Urothelium cell line (cell line): ENCODE data around the gene ELMO1.

Source experiments
- DNase-seq: peaks from one replicate; pipeline ENCODE4 v3.0.0; 2011; ENCODE audit warnings: low spot score, mixed read lengths
- FAIRE-seq: peaks from 2 replicates; lab custom pipeline; 2011; peaks lifted over from hg19 to GRCh38; lab: Jason Lieb, UNC

The ELMO1 gene

DNA sequence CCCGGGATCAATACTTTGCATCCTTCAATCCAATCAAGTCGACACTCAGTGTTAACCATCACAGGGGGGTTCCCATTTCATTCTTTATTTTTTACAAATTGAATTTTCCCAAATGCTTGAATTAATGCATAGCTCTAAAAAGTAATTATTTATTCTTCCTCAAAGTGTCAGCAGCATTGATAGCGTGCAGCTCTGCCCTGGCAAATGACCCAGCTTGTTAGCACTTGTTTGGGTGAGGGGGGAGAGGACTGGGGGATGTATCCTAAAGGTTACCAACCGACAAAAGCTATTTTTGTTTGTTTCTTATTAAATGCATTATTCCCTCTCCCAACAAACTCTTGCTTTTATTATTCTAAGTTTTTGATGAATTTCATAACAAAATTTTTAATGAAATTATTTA is 27.0 kb upstream of the ELMO1 start:
- no peak for FAIRE-seq

DNA sequence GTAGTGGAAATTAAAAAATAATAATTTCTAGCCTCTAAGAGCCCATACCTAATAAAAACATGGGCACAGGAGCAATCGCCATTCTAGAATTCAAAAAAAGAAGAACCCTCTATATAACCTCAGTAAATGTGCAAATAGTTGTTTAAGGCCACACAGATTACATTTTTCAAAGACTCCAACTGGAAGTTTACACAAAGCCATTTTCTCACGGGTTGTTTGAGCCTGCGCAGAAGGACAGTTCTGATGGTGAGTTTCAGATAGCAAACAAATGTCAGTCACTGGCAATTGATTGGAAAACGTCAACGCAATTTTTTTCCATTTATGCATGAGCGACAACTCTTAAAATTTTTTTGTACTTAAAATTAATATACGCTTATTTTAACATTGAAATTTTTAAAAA is 23.0 kb upstream of the ELMO1 start:
- DNase-seq (no peak), FAIRE-seq (no peak)

More for the DNA sequence above, 27.0 kb upstream of the ELMO1 start:
- DNase-seq, result no peak

DNA sequence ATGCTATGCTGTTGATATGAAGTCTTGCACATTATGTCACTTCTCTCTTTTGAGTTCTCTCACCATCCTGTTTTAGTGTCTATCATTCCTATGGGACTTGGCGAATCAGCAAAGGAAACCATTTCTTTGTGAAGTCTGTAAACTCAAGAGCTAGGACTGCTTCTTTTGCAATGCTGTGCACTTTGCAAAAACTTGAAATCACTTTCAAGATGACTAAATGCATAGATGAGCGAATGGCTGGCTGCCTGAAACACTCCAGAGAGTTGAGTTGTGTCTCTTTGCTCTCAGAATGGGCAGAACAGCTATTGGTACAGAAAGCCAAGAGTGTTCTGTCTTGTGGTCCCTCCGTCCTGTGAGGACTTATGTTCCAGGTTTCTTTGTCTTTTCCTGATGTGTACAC is 18.3 kb upstream of the ELMO1 start:
- no peak for DNase-seq
- no peak for FAIRE-seq

DNA sequence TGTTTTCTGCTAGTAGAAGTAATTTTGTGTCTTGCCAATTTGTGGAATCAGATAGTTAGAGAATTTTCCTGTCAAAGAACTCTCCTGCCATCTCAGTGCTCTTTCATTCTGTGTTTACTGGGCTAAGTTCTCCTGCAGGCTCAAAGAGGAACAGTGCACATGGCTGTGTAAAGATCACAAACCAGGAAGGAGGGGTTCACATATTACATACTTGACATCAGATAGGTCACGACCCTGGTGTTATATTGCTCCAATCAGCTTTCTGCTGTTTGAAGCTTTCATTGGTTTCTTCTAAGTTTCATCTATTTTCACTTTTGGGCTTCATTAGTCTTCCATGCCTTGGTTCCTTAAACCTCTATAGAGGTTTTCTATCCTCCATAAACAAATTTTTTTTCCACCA is 13.5 kb upstream of the ELMO1 start:
- FAIRE-seq, result no peak

DNA sequence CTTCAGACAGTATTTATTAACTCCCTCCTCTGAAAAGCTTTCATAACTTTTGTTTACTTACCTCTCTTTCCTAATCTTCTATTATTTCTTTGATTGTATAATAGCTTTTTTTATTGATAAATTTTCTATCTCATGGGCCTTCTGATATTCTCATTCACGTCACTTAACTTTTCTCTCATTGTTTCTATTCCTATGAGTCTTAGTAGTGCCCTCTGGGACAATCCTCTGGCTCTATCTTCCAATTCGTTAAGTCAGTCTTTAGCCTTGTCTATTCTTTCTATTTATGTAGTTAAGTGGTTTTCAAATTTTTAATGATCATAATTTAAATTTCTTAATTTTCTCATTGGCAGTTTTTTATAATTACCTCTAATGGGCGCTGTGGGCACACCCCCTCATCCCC is 6.4 kb upstream of the ELMO1 start:
- FAIRE-seq (no peak), DNase-seq (no peak)

More for the DNA sequence above, 13.5 kb upstream of the ELMO1 start:
- no peak for DNase-seq

DNA sequence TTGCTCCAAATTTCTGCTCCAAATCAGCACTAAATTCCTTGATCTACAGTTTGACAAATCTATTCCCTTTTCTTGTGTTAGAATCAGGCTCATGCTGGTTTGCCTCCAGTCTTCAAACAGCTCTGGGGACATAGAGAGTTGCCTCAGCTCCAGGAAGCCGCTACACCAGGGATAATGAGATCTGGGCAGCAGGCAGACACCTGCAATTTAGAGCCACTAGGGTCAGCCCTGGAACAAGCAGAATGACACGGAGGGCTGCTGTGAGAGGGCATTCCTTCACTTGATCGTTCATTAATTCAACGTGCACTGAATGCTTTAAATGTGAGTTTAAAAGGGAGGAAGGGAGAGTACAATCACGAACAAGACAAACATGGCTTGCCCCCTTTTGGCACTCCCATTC is 3.7 kb upstream of the ELMO1 start:
- no peak for FAIRE-seq

DNA sequence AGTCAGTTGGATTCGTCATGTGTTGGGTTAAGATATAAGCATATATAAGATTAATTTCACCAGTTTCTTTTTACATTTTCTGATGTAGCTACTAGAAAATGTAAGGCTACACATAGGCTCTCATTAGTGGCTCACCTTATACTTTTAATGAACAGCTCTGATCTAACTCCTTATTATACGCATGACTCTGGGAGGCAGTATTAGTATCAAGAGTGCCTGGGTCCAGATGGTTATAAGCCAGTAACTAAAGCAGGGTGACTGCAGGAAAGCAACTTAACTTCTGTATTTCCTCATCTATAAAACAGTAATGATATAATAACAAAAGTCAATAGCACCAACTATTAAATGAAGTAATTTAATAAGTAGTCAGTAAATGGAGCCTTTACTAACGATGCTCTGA is 1.4 kb upstream of the ELMO1 start:
- FAIRE-seq (no peak), DNase-seq (no peak)

More for the DNA sequence above, 3.7 kb upstream of the ELMO1 start:
- no peak for DNase-seq

DNA sequence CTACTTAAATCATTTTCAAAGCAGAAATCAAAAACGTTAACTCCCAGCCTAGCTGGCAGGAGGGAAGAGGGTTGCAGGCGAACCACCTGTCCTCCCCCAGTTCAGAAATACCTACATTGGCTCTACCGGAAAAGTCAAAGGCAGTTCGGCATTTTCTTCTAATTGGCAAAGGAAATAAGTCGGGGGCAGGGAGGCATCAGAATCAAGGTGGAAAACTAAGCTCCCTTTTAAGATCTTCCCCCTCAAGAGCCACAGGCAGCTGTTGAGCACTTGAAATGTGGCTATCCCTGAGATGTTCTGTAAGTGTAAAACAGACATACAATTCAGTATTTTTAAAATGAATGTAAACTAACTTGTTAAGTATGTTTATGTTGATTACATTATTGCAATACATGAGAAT is 957 bp upstream of the ELMO1 start:
- FAIRE-seq (no peak), DNase-seq (no peak)

DNA sequence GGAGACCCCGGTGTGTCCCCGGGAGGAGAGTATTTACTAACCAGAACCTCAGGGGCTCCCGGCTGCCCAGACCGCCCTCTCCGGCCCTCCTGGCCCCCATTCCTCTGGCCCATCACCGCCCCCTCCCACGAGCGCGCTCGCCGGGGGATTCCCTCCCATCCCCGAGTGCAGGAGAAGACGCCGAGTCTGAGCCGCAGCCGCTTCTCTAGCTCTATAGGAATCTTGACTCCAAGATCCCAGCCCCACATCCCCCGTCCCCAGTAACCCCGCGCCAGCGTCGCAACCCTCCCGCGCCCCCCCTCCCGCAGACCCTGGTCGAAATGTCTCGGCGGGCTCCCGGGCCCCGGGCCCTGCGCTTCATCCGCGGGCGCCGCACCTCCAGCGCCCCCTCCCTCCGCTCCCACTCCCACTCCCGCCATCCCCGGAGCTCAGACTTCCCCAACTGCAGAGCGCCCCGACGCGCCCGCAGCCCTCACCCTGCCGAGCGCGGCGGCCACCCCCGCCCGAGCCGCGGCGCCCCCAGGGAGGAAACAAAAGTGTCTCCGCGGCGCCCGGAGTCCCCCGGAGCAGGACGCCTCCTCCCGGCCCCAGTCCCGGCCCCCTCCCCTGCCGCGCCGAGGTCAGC is 541 bp downstream of the ELMO1 start:
- FAIRE-seq, result no peak
- DNase-seq, result no peak

DNA sequence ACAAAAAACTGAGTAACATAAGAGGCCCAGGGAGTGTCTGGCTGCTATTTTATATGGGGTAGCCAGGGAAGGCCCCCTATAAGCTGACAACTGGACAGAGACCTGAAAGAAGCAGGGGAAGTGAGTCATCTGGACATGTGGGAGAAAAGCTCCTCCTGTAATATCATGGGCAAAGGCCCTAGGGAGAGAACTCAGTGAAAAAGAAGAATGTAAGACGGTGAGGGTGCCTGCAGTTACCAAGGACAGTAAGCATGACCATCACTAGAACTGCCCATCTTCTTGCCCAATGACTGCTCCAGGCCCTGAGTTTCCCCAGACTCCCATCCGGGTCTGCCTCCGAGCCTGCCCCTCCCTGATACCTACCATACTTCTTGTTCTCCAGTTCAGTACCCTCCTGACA is 2.3 kb downstream of the ELMO1 start:
- no peak for FAIRE-seq
- no peak for DNase-seq

DNA sequence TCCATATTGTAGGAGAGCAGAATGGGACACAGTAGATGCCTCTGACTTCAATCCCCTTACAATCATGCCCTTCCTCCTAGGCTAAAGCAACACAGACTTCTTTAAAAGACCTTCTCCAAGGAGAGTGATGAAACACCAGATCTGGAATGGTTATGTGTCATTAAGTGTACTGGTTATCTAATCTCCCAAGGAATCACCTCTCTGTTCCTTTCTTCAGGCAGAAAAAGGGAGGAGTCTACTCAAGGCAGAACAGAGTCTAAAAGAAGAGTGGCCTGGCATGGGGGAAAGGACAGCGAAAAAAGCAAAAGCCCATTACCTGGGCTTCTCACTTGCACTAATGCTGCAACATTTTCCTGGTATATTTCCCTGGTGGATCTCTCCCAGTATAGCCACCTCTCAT is 2.9 kb downstream of the ELMO1 start:
- no peak for FAIRE-seq
- no peak for DNase-seq

DNA sequence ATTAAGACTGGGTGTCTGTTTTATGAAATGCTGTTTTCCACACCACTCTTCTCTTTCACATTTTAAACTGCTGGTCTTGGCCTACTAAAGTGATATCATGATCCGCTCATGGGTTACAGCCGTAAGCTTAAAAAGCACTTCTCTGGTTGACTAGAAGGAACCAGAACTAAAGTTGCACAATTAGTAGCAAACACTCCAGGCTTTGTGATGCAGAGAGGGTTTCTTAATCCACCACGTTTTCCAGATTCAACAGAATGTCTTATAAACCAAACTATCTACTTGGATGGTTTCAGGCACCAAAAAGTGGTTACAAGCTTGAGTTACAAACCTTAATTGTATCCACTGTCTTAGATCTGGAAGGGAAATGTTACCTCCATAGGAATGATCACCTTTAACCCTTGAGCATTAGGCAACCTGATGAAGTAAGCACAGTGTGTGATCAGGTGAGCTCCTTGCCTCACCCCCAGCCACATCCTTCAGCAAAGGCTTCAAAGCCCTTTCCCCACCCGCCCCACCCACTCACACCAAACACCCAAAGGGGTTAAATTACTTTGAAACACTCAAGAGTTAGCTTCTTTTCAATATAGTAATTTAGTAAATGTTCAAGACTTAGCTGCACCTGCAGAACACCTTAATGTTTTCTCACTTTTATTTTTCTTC is 3.5 kb downstream of the ELMO1 start:
- DNase-seq (no peak), FAIRE-seq (no peak)

DNA sequence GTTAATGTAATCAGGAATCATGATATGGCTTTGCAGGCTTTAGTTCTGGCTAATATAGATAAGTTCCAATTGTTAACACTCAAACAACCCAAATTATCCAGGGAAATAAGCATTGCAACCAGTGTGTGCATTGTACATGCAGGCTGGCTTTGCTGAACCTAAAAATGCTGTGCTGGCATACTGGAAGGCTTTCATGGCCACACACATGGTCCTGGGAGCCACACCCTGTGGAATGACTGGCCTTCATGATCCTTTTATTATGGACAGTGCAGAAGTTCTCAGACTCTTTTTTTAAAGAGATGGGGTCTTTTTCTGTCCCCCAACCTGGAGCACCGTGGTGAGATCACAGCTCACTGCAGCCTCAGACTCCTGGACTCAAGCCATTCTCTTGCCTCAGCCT is 5.0 kb downstream of the ELMO1 start:
- FAIRE-seq (no peak), DNase-seq (no peak)

DNA sequence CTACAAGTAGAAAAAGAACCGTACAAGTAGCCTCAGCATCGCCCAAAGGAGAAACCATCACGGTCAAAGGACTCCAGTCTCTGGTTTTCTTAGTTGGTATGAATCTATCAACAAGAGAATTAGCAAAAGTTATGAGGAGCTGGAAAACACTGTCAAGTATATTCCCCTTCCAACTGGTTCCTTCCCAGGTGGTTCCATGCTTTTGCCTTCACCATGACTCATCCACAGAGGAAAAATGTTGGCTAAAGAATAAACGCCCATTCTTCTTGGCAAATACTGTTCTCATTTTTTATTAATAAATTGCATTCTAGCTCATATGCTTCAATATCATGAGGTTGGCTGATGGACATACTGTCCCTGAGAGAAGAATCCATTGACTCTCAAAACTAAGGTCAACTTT is 6.4 kb downstream of the ELMO1 start:
- FAIRE-seq (no peak), DNase-seq (no peak)

DNA sequence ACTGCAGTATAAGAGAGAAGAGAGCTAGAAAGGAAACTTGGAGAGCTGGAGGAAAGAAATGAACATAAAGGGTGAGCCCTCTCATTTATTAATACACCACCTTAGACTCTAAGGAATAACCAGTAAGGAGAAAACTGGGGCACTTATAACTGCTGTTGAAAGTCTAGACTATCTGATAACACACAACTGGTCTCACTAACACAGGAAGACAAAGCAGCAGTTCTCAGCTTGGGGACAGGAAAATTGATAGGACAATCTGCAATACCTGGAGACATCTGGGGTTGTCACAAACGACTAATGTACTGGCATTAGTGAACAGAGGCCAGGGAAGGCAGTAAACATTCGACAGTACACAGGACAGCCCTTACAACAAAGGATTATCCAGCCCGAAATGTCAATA is 6.8 kb downstream of the ELMO1 start:
- FAIRE-seq (no peak), DNase-seq (no peak)

DNA sequence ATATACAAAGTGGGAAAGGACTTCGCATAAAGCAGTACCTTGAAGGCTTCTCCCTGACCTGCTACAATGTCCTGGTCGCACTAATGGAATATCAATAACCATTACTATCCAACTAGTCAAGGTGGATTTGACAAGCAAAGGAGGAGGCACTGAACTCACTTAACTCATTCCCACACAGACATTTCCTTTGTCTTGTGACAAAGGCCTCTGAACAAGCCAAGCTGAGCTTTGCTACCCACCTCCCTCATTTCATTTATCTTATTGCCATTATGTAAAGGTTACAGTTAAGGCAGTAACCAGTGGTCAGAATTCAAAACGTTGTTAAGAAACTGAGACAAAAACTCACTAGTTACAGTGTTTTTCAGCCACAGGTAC is 7.3 kb downstream of the ELMO1 start:
- FAIRE-seq (no peak), DNase-seq (no peak)

DNA sequence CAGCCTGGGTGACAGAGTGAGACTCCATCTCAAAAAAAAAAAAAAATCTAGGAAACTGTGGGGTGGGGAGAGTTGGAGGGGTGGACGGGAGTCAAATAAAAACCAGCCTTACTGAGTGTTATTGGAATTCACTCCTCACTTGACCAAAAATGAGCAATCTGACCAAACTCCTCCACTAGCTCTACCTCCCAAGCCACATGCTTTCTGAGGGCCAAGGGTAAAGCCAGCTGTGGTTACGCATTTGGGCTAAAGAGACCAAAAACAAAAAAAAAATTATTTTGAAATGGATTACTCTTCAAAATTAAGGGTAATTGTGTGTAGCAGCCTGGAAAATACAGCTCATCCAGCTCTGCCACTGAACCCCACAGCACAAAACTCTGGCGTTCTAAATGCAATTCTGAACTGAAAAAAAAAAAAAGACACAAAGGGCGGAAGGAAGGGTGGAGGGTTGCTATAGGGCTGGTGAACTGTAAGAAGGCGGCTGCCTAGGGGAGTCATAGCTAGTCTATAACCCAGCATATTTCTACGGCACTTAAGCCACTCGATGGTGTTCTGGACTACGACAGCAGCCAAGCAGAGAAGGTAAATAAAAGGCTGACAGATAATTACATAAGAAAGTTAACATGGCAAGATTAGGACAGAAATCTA is 7.8 kb downstream of the ELMO1 start:
- no peak for DNase-seq
- FAIRE-seq, result no peak

DNA sequence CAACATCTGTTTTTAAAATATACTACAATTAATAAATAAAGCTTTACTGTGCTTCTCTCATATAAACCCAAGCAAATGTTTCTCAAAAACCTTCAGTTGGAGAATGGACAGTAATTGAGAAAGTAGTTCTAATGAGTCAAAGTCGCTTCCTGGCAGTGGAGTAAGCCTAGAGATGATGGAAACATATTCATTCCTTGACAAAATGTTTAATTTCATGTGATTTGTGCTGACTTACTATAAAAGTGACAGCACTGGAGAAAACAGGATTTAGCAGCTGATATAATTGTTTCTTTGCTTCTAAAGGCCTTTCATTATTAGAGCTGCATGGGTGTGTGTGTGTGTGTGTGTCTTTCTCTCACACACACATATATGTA is 9.0 kb downstream of the ELMO1 start:
- DNase-seq (no peak), FAIRE-seq (no peak)

DNA sequence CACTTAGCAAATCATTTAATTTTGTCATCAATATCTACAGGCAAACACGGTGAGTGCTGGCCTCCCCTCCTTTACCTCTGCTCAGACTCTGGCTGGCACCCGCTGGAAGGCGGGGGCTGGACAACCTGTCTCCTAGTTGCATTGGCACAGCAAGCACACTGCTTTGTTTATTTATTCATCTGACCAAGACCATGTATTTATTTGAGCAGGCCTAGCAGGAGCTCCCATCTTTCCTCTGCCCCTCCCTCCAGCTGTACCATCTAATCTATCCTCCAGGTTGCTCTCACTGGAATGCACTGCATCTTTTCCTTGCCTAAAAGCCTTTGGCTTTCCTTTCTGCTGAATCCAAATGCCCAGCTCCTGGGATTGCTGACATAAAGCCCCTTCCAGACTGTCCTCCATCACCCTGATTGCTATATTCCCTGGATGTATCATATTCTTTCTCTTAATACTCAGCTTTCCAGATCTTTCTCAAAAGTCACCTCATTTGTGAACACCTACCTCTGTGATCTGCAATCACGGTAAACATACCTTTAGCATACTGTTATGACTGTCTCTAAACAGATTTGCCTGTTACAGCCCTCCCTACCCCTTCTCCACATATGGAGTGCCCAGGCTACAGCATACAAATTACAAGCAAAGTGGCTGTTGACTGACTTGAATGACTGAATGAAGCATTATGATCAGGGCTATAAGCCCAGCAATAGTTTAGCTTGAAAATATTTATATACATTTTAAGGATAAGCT is 9.6 kb downstream of the ELMO1 start:
- DNase-seq, result no peak
- FAIRE-seq, result no peak

DNA sequence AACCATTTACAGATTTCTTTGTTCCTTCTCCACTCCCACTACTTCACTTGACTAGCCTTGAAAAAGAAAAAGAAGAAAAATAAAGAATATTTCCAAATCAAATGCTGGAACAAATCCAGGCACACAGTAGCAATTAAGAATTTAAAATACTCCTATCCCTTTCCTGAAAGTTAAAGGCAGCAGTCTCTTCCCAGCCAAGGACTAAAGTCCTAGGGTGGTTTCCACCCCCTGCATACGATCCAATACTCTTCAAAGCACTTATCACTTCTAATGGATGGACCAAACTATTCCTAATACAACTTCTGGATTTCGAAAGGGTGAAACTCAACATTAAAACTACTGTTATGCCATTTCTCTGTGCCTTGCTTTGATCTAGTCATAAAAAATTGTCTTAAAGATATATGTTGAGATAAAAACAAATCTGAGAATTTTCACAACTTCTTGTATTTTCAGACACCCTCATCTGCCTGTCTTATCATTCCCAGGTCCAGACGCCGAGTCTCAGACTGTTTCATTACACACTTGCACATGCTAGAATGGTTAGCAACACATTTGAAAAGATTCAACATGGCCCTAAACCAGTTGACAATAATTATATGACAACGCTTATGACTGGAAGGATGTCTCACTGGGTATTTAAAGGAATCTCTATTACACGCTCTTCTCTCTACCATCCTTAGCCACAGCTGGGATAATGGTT is 13.4 kb downstream of the ELMO1 start:
- no peak for FAIRE-seq

DNA sequence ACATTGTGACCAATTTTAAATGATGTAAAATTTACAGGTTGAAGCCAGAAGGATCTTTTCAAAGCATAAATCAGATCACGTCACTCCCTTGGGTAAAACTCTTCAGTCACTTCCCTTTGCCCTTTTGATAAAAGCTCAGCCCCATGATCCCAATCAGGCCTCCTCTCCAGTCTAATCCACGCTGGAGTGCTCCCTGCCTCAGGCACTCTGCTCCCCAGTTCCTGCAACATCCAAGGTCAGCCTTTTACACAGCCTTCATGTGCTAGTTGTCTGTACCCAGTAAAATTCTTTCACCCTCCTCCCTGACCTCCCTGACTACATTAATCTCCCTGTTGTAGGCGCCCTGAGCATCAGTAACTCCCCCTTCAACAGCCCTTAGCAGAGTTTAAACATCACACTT is 14.1 kb downstream of the ELMO1 start:
- DNase-seq (no peak), FAIRE-seq (no peak)

More for the DNA sequence above, 13.4 kb downstream of the ELMO1 start:
- DNase-seq, result no peak
